H9 (cell line): ENCODE measurements around the gene TMEM117. TPM values are rescaled to one million over a fixed set of nuclear protein-coding genes. Genes with fewer than 3 reads are reported as not detected.

Experiments
- DNase-seq: peaks from one replicate; pipeline ENCODE4 v3.0.0-alpha.2; 2017
- H2AFZ ChIP-seq: one replicate; pipeline ENCODE4 v1.6.1; 2013; ENCODE audit warnings: mild to moderate bottlenecking, low read length, control low read depth, moderate library complexity
- H2AK5ac ChIP-seq: 2 replicates; pipeline ENCODE4 v1.6.1; 2013; ENCODE audit warnings: low read length, control low read depth, mixed read lengths; ENCODE audit not compliant: insufficient read length
- H2BK120ac ChIP-seq: one replicate; pipeline ENCODE4 v1.6.1; 2013; ENCODE audit warnings: low read depth, mild to moderate bottlenecking, low read length, control low read depth, inconsistent platforms; ENCODE audit not compliant: poor library complexity, severe bottlenecking
- H2BK12ac ChIP-seq: 2 replicates; pipeline ENCODE4 v1.6.1; 2013; ENCODE audit warnings: low read length, control low read depth, mixed read lengths, low read depth; ENCODE audit not compliant: insufficient read length
- H2BK15ac ChIP-seq: 2 replicates; pipeline ENCODE4 v1.6.1; 2013; ENCODE audit warnings: low read depth, low read length, control low read depth
- H2BK20ac ChIP-seq: one replicate; pipeline ENCODE4 v1.6.1; 2013; ENCODE audit warnings: low read depth, mild to moderate bottlenecking, low read length, control low read depth, inconsistent platforms; ENCODE audit not compliant: poor library complexity, severe bottlenecking
- H2BK5ac ChIP-seq: 2 replicates; pipeline ENCODE4 v1.6.1; 2013; ENCODE audit warnings: low read length, control low read depth, mixed read lengths; ENCODE audit not compliant: insufficient read length
- H3K14ac ChIP-seq: 2 replicates; pipeline ENCODE4 v1.6.1; 2013; ENCODE audit warnings: low read length, control low read depth; ENCODE audit not compliant: insufficient read depth
- H3K18ac ChIP-seq: 2 replicates; pipeline ENCODE4 v1.6.1; 2013; ENCODE audit warnings: low read depth, mild to moderate bottlenecking, mixed read lengths, low read length, control low read depth; ENCODE audit not compliant: insufficient read length
- H3K23ac ChIP-seq: 2 replicates; pipeline ENCODE4 v1.6.1; 2013; ENCODE audit warnings: low read length, control low read depth, mixed read lengths, low read depth; ENCODE audit not compliant: insufficient read length
- H3K23me2 ChIP-seq: 2 replicates; pipeline ENCODE4 v1.6.1; 2013; ENCODE audit warnings: low read depth, mild to moderate bottlenecking, mixed read lengths, low read length, control low read depth; ENCODE audit not compliant: insufficient read length, poor library complexity, severe bottlenecking
- H3K27ac ChIP-seq: 2 replicates; pipeline ENCODE4 v1.5.1; 2013; ENCODE audit warnings: low read length, control low read depth, mixed read lengths, low read depth; ENCODE audit not compliant: insufficient read length
- H3K27me3 ChIP-seq: 2 replicates; pipeline ENCODE4 v1.6.1; 2013; ENCODE audit warnings: low read length, control low read depth, inconsistent platforms; ENCODE audit not compliant: insufficient read depth
- H3K4ac ChIP-seq: 2 replicates; pipeline ENCODE4 v1.6.1; 2013; ENCODE audit warnings: low read depth, mild to moderate bottlenecking, control low read depth, inconsistent platforms, low read length, moderate library complexity
- H3K4me1 ChIP-seq: 2 replicates; pipeline ENCODE4 v1.6.1; 2013; ENCODE audit warnings: low read length, control low read depth, inconsistent platforms; ENCODE audit not compliant: insufficient read depth
- H3K4me2 ChIP-seq: 2 replicates; pipeline ENCODE4 v1.6.1; 2013; ENCODE audit warnings: low read length, control low read depth, mixed read lengths; ENCODE audit not compliant: insufficient read length, insufficient read depth
- H3K56ac ChIP-seq: 2 replicates; pipeline ENCODE4 v1.6.1; 2013; ENCODE audit warnings: low read depth, mild to moderate bottlenecking, mixed read lengths, low read length, control low read depth; ENCODE audit not compliant: insufficient read length
- H3K79me1 ChIP-seq: 2 replicates; pipeline ENCODE4 v1.6.1; 2013; ENCODE audit warnings: low read depth, mild to moderate bottlenecking, moderate library complexity, low read length, control low read depth, inconsistent platforms; ENCODE audit not compliant: insufficient read depth, poor library complexity, severe bottlenecking
- H3K79me2 ChIP-seq: 2 replicates; pipeline ENCODE4 v1.6.1; 2013; ENCODE audit warnings: low read length, control low read depth, inconsistent platforms; ENCODE audit not compliant: insufficient read depth
- H3K9ac ChIP-seq: 2 replicates; pipeline ENCODE4 v1.6.1; 2013; ENCODE audit warnings: low read length, control low read depth, mixed read lengths; ENCODE audit not compliant: insufficient read length; ENCODE audit errors: extremely low read depth
- H3K9me3 ChIP-seq: one replicate; pipeline ENCODE4 v1.6.1; 2013; ENCODE audit warnings: low read depth, low read length, inconsistent platforms; ENCODE audit not compliant: control insufficient read depth
- H3T11ph ChIP-seq: one replicate; pipeline ENCODE4 v1.6.1; 2013; ENCODE audit warnings: mild to moderate bottlenecking, low read length, control low read depth, inconsistent platforms
- H4K20me1 ChIP-seq: one replicate; pipeline ENCODE4 v1.6.1; 2013; ENCODE audit not compliant: control insufficient read depth, insufficient read length, insufficient read depth
- H4K5ac ChIP-seq: 2 replicates; pipeline ENCODE4 v1.6.1; 2013; ENCODE audit warnings: low read depth, mild to moderate bottlenecking, mixed read lengths, low read length, control low read depth; ENCODE audit not compliant: insufficient read length
- H4K8ac ChIP-seq: replicated peaks from 2 replicates; pipeline ENCODE4 v1.6.1; 2013; ENCODE audit warnings: low read length, control low read depth, mixed read lengths, low read depth; ENCODE audit not compliant: insufficient read length
- H4K91ac ChIP-seq: 2 replicates; pipeline ENCODE4 v1.6.1; 2013; ENCODE audit warnings: low read depth, mild to moderate bottlenecking, moderate library complexity, mixed read lengths, low read length, control low read depth; ENCODE audit not compliant: insufficient read length
- H3K27ac Mint-ChIP-seq, 3 experiments: 2 replicates in 2 of 3; 3 replicates in 1 of 3; pipeline ENCODE4 v1.8.0; 2020 to 2021; ENCODE audit warnings: mixed read lengths in 3 of 3, mild to moderate bottlenecking in 1 of 3, moderate library complexity in 1 of 3
- H3K27me3 Mint-ChIP-seq: 2 replicates; pipeline ENCODE4 v1.8.0; 2021; ENCODE audit warnings: low read depth, mild to moderate bottlenecking, moderate library complexity, mixed read lengths
- H3K36me3 Mint-ChIP-seq, 3 experiments: 2 replicates in 2 of 3; 3 replicates in 1 of 3; pipeline ENCODE4 v1.8.0; 2020 to 2021; ENCODE audit warnings: low read depth in 3 of 3, mixed read lengths in 3 of 3; ENCODE audit not compliant: insufficient read depth in 1 of 3
- H3K4me1 Mint-ChIP-seq, 2 experiments: 2 replicates each; pipeline ENCODE4 v1.8.0; 2020; ENCODE audit warnings: mixed read lengths in 2 of 2
- H3K4me3 Mint-ChIP-seq, 2 experiments: 2 replicates in 1 of 2; 3 replicates in 1 of 2; pipeline ENCODE4 v1.8.0; 2020 to 2021; ENCODE audit warnings: mild to moderate bottlenecking in 2 of 2, mixed read lengths in 2 of 2, moderate library complexity in 1 of 2
- H3K9me3 Mint-ChIP-seq, 2 experiments: 2 replicates in 1 of 2; 3 replicates in 1 of 2; pipeline ENCODE4 v1.8.0; 2020; ENCODE audit warnings: mild to moderate bottlenecking in 2 of 2, mixed read lengths in 2 of 2, moderate library complexity in 1 of 2
- WGBS: extraction: QIAGEN DNeasy Blood & Tissue Kit; methylation state at CpG from one replicate; pipeline ENCODE4 v1.1.7; 2013; ENCODE audit warnings: missing lambda C conversion rate, low lambda C conversion rate, mixed read lengths; ENCODE audit not compliant: insufficient read length; ENCODE audit errors: extremely low coverage; 5-methylcytosine and 5-hydroxymethylcytosine counted together
- total RNA-seq: library from RNA; stranded (reverse); gene quantifications from 2 replicates; pipeline ENCODE4 v1.2.1, GENCODE V29; 2021
- TF ChIP-seq, protein P1 (sequence below): fragments of 200-600 bp; sonication (generic); conservative IDR thresholded peaks from 3 replicates; pipeline ENCODE4 v1.8.0; 2021; ENCODE audit warnings: antibody characterized with exemption, mild to moderate bottlenecking

TMEM117 gene
- total RNA-seq, 1 experiment from 2014 or later, result 1.7 TPM

- Mint-ChIP-seq H3K4me3 (no peak overlapping the region), H3K27me3 (no peaks in the 10 kb centered on the region), H3K36me3 (no peaks in the 10 kb centered on the region), H3K9me3 (no peaks in the 10 kb centered on the region), H3K4me1 (peaks cover 0 to 2% of the 10 kb centered on the region in 2 experiments; a peak in 1 of 4 replicates), H3K27ac (no peak overlapping the region)
- no peak for DNase-seq
- Histone ChIP-seq H3K79me2 (no peaks in the 10 kb centered on the region), H2AK5ac (no peak overlapping the region), H3K14ac (no peak overlapping the region), H3K18ac (no peak overlapping the region), H4K8ac (no peak overlapping the region), H2BK120ac (no peak overlapping the region), H4K20me1 (no peaks in the 10 kb centered on the region), H4K91ac (no peak overlapping the region), H3K56ac (no peak overlapping the region), H2AFZ (no peak overlapping the region), H4K5ac (no peak overlapping the region), H3K23me2 (no peaks in the 10 kb centered on the region), H3K27ac (no peak overlapping the region), H3K4me1 (no peaks in the 10 kb centered on the region), H3K79me1 (no peaks in the 10 kb centered on the region), H2BK12ac (no peak overlapping the region), H3K4ac (no peak overlapping the region), H3K23ac (no peak overlapping the region), H2BK5ac (no peak overlapping the region), H3T11ph (no peak overlapping the region), H2BK20ac (no peak overlapping the region), H3K9ac (no peak overlapping the region), H3K4me2 (no peak overlapping the region), H3K9me3 (no peaks in the 10 kb centered on the region), H3K27me3 (no peaks in the 10 kb centered on the region), H2BK15ac (no peak overlapping the region)
- TF ChIP-seq, protein P1, sequence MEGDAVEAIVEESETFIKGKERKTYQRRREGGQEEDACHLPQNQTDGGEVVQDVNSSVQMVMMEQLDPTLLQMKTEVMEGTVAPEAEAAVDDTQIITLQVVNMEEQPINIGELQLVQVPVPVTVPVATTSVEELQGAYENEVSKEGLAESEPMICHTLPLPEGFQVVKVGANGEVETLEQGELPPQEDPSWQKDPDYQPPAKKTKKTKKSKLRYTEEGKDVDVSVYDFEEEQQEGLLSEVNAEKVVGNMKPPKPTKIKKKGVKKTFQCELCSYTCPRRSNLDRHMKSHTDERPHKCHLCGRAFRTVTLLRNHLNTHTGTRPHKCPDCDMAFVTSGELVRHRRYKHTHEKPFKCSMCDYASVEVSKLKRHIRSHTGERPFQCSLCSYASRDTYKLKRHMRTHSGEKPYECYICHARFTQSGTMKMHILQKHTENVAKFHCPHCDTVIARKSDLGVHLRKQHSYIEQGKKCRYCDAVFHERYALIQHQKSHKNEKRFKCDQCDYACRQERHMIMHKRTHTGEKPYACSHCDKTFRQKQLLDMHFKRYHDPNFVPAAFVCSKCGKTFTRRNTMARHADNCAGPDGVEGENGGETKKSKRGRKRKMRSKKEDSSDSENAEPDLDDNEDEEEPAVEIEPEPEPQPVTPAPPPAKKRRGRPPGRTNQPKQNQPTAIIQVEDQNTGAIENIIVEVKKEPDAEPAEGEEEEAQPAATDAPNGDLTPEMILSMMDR, result no peak
- no CpG with 5 or more reads among the region's 2 CpGs for WGBS
Observed at GRCh38 chr12:44058366-44058765, 222.5 kb downstream of the TMEM117 start.
